Muscle of leg (tissue), 16 donors: Measurements from ENCODE around the gene OR56A4. TPM values are rescaled to one million over a fixed set of nuclear protein-coding genes. Genes with fewer than 3 reads are reported as not detected.
A peak's percentile ranks its signal among the peaks of the same experiment; 100 is the strongest.

Experiments used
- DNase-seq: peaks from one replicate; pipeline ENCODE4 v3.0.0; 2013
- H3K27ac ChIP-seq: one replicate; pipeline ENCODE4 v1.5.1; 2013; ENCODE audit warnings: mild to moderate bottlenecking, low read length, control low read depth
- H3K27me3 ChIP-seq: one replicate; pipeline ENCODE4 v1.6.1; 2013; ENCODE audit warnings: low read length; ENCODE audit not compliant: control insufficient read depth, insufficient read depth
- H3K36me3 ChIP-seq: one replicate; pipeline ENCODE4 v1.6.1; 2013; ENCODE audit warnings: low read length; ENCODE audit not compliant: control insufficient read depth, insufficient read depth
- H3K4me1 ChIP-seq: one replicate; pipeline ENCODE4 v1.6.1; 2013; ENCODE audit warnings: low read length; ENCODE audit not compliant: control insufficient read depth, insufficient read depth
- H3K4me3 ChIP-seq: one replicate; pipeline ENCODE4 v1.5.1; 2013; ENCODE audit warnings: low read length, control low read depth
- H3K9me3 ChIP-seq: replicated peaks from 2 replicates; pipeline ENCODE4 v1.6.1; 2013; ENCODE audit warnings: low read depth, low read length; ENCODE audit not compliant: control insufficient read depth
- WGBS: methylation state at CpG from one replicate; pipeline ENCODE4 v1.1.5; 2013; ENCODE audit warnings: missing lambda C conversion rate; ENCODE audit not compliant: insufficient coverage; 5-methylcytosine and 5-hydroxymethylcytosine counted together
- long read RNA-seq, 11 donors: transcript quantifications; one replicate each; lab custom pipeline, GENCODE V29; 2026
- polyA plus RNA-seq, 8 donors: library from polyadenylated mRNA; unstranded; fragments of 120-200 nt; gene quantifications; one replicate each; pipeline versions ENCODE4 v1.2.1 to v1.2.3, GENCODE V29; 2013; ENCODE audit warnings: inconsistent platforms in 1 of 8, low replicate concordance in 1 of 8; ENCODE audit not compliant: insufficient read length in 8 of 8, insufficient read depth in 1 of 8
- total RNA-seq: library from RNA; stranded (reverse); fragments of 120-200 nt; gene quantifications from one replicate; pipeline ENCODE4 v1.2.4, GENCODE V29; 2013

OR56A4 gene
- total RNA-seq, result under 0.01 TPM
- under 1 TPM in 2 of 8 donors, not detected in 6; 0.06 to 0.07 TPM for polyA plus RNA-seq
- long read RNA-seq, donor 1, result 0 reads
- long read RNA-seq, donor 2, result 0 reads
- long read RNA-seq, donor 3, result 0 reads
- long read RNA-seq, donor 4, result 0 reads
- long read RNA-seq, donor 5, result 0 reads
- long read RNA-seq, donor 6, result 0 reads
- long read RNA-seq, donor 7, result 0 reads
- long read RNA-seq, donor 8, result 0 reads
- long read RNA-seq, donor 9, result 0 reads
- long read RNA-seq, donor 10, result 0 reads
- long read RNA-seq, donor 11, result 0 reads

GRCh38 chr11:6006846-6007245 is at the start of gene OR56A4:
OR56A4 (minus strand) TSS chr11:6006946; CDS start chr11:6002992, 3,954 bp downstream.
- Histone ChIP-seq H3K4me3 (no peak within 1 kb of the TSS), H3K4me1 (no peaks in the 10 kb centered on the region), H3K27me3 (no peaks in the 10 kb centered on the region), H3K9me3 (no peaks in the 10 kb centered on the region), H3K36me3 (no peaks in the 10 kb centered on the region), H3K27ac (no peak within 1 kb of the TSS)
- no peak for DNase-seq

- Histone ChIP-seq H3K4me3 (no peak overlapping the region), H3K9me3 (no peaks in the 10 kb centered on the region), H3K27ac (no peak overlapping the region), H3K27me3 (no peaks in the 10 kb centered on the region), H3K36me3 (no peaks in the 10 kb centered on the region), H3K4me1 (no peaks in the 10 kb centered on the region)
- no peak for DNase-seq
Measured at GRCh38 chr11:6055569-6055968, 48.8 kb upstream of the OR56A4 start.

GRCh38 chr11:6052374-6052773 is 45.6 kb upstream of the OR56A4 start:
- Histone ChIP-seq H3K27ac (no peak overlapping the region), H3K9me3 (no peaks in the 10 kb centered on the region), H3K36me3 (no peaks in the 10 kb centered on the region), H3K27me3 (no peaks in the 10 kb centered on the region), H3K4me3 (no peak overlapping the region), H3K4me1 (no peaks in the 10 kb centered on the region)
- no CpG with 5 or more reads among the region's 3 CpGs for WGBS
- no peak for DNase-seq

GRCh38 chr11:6040874-6041273 is 34.1 kb upstream of the OR56A4 start:
- no peaks in the 10 kb centered on the region for H3K9me3 ChIP-seq
- H3K36me3 ChIP-seq, result no peaks in the 10 kb centered on the region
- no peak overlapping the region for H3K4me3 ChIP-seq
- H3K27ac ChIP-seq, result no peak overlapping the region
- no peaks in the 10 kb centered on the region for H3K4me1 ChIP-seq
- WGBS, result no CpG with 5 or more reads among the region's 4 CpGs
- H3K27me3 ChIP-seq, result no peaks in the 10 kb centered on the region
- DNase-seq, result peak; percentile 4

- H3K4me3 ChIP-seq, result no peak within 1 kb of the TSS
- no peak within 1 kb of the TSS for H3K27ac ChIP-seq
- WGBS, result no CpG with 5 or more reads among the region's 1 CpG
- no peaks in the 10 kb centered on the region for H3K9me3 ChIP-seq
- H3K36me3 ChIP-seq, result no peaks in the 10 kb centered on the region
- DNase-seq, result no peak
- H3K27me3 ChIP-seq, result no peaks in the 10 kb centered on the region
- H3K4me1 ChIP-seq, result no peaks in the 10 kb centered on the region
Measured at GRCh38 chr11:6030708-6031405, 24.1 kb upstream of the OR56A4 start, which contains the start of gene OR56A1. OR56A1 (minus strand) TSS chr11:6030758; CDS start chr11:6027692, 3,066 bp downstream.

GRCh38 chr11:6027501-6027900 is 20.8 kb upstream of the OR56A4 start:
- no peaks in the 10 kb centered on the region for H3K36me3 ChIP-seq
- no peak for DNase-seq
- H3K4me1 ChIP-seq, result no peaks in the 10 kb centered on the region
- H3K27ac ChIP-seq, result no peak overlapping the region
- no peaks in the 10 kb centered on the region for H3K9me3 ChIP-seq
- no peaks in the 10 kb centered on the region for H3K27me3 ChIP-seq
- no peak overlapping the region for H3K4me3 ChIP-seq
- WGBS, result no CpG with 5 or more reads among the region's 1 CpG

GRCh38 chr11:6025056-6025455 is 18.3 kb upstream of the OR56A4 start:
- Histone ChIP-seq H3K4me3 (no peak overlapping the region), H3K36me3 (no peaks in the 10 kb centered on the region), H3K27ac (no peak overlapping the region), H3K9me3 (no peaks in the 10 kb centered on the region), H3K4me1 (no peaks in the 10 kb centered on the region), H3K27me3 (no peaks in the 10 kb centered on the region)
- WGBS, result no CpG with 5 or more reads among the region's 2 CpGs
- DNase-seq, result no peak

- H3K4me1 ChIP-seq, result no peaks in the 10 kb centered on the region
- H3K4me3 ChIP-seq, result no peak overlapping the region
- no peaks in the 10 kb centered on the region for H3K27me3 ChIP-seq
- DNase-seq, result peak; percentile 22
- no peak overlapping the region for H3K27ac ChIP-seq
- H3K9me3 ChIP-seq, result no peaks in the 10 kb centered on the region
- H3K36me3 ChIP-seq, result no peaks in the 10 kb centered on the region
- no CpG with 5 or more reads among the region's 4 CpGs for WGBS
Measured at GRCh38 chr11:6022956-6023355, 16.2 kb upstream of the OR56A4 start.

- no peak for DNase-seq
- 78% methylated on average over 3 of the region's 3 CpGs for WGBS
- Histone ChIP-seq H3K36me3 (no peaks in the 10 kb centered on the region), H3K4me1 (no peaks in the 10 kb centered on the region), H3K27ac (no peak overlapping the region), H3K4me3 (no peak overlapping the region), H3K9me3 (no peaks in the 10 kb centered on the region), H3K27me3 (no peaks in the 10 kb centered on the region)
Measured at GRCh38 chr11:6013042-6013441, 6.3 kb upstream of the OR56A4 start.

- WGBS, result 100% methylated on average over 2 of the region's 4 CpGs
- H3K36me3 ChIP-seq, result no peaks in the 10 kb centered on the region
- no peak for DNase-seq
- no peak overlapping the region for H3K27ac ChIP-seq
- no peaks in the 10 kb centered on the region for H3K27me3 ChIP-seq
- H3K9me3 ChIP-seq, result no peaks in the 10 kb centered on the region
- H3K4me1 ChIP-seq, result no peaks in the 10 kb centered on the region
- H3K4me3 ChIP-seq, result no peak overlapping the region
Measured at GRCh38 chr11:6012035-6012668, 5.4 kb upstream of the OR56A4 start.
